GM12878 (cell line): ENCODE data around the gene TFR2. TPM values are rescaled to one million over a fixed set of nuclear protein-coding genes. Genes with fewer than 3 reads are reported as not detected.

ENCODE experiments used
- ATF2 ChIP-seq: IDR thresholded peaks from 2 replicates; pipeline ENCODE4 v1.6.1; 2012; ENCODE audit warnings: low read length, inconsistent platforms
- DPF2 ChIP-seq: fragments of 450-650 bp; IDR thresholded peaks from 2 replicates; pipeline ENCODE4 v1.6.1; 2017; ENCODE audit warnings: mild to moderate bottlenecking
- HDAC2 ChIP-seq: fragments of 200-600 bp; sonication (generic); IDR thresholded peaks from 2 replicates; pipeline ENCODE4 v1.6.1; 2017
- IKZF1 ChIP-seq: fragments of 450-650 bp; conservative IDR thresholded peaks from 2 replicates; pipeline ENCODE4 v1.6.1; 2017; ENCODE audit warnings: antibody characterized with exemption, mild to moderate bottlenecking
- KDM1A ChIP-seq: fragments of 200-600 bp; sonication (generic); IDR thresholded peaks from 2 replicates; pipeline ENCODE4 v1.6.1; 2016; ENCODE audit warnings: borderline replicate concordance
- LARP7 ChIP-seq: fragments of 450-650 bp; IDR thresholded peaks from 2 replicates; pipeline ENCODE4 v1.6.1; 2017; ENCODE audit warnings: mild to moderate bottlenecking
- MAX ChIP-seq: IDR thresholded peaks from 2 replicates; pipeline ENCODE4 v1.6.1; 2012; ENCODE audit warnings: low read depth, low read length, improper control_type of control experiment
- NFXL1 ChIP-seq: fragments of 450-650 bp; IDR thresholded peaks from 2 replicates; pipeline ENCODE4 v1.6.1; 2017; ENCODE audit warnings: antibody characterized with exemption, mild to moderate bottlenecking, borderline replicate concordance
- NR2F1 ChIP-seq: fragments of 450-650 bp; conservative IDR thresholded peaks from 2 replicates; pipeline ENCODE4 v1.6.1; 2017; ENCODE audit warnings: mild to moderate bottlenecking
- PAX5 ChIP-seq: IDR thresholded peaks from 2 replicates; pipeline ENCODE4 v1.6.1; 2011; ENCODE audit warnings: low read depth, low read length, borderline replicate concordance
- POLR2A ChIP-seq: IDR thresholded peaks from 2 replicates; pipeline ENCODE4 v1.6.1; 2011; ENCODE audit warnings: low read depth, mild to moderate bottlenecking, low read length
- RAD21 ChIP-seq: IDR thresholded peaks from 2 replicates; pipeline ENCODE4 v1.6.1; 2011; ENCODE audit warnings: mild to moderate bottlenecking, low read depth, low read length, moderate library complexity; ENCODE audit not compliant: insufficient read depth
- RB1 ChIP-seq: fragments of 450-650 bp; formaldehyde crosslinking; IDR thresholded peaks from 2 replicates; pipeline ENCODE4 v1.6.1; 2017; ENCODE audit warnings: mild to moderate bottlenecking, borderline replicate concordance
- RUNX3 ChIP-seq: IDR thresholded peaks from 2 replicates; pipeline ENCODE4 v1.6.1; 2012; ENCODE audit warnings: low read length, inconsistent platforms
- SPI1 ChIP-seq: IDR thresholded peaks from 2 replicates; pipeline ENCODE4 v1.6.1; 2011; ENCODE audit warnings: low read depth, mild to moderate bottlenecking, low read length, moderate library complexity, borderline replicate concordance; ENCODE audit not compliant: insufficient read depth
- ZNF24 ChIP-seq: fragments of 450-650 bp; IDR thresholded peaks from 2 replicates; pipeline ENCODE4 v1.6.1; 2017; ENCODE audit warnings: antibody characterized with exemption, mild to moderate bottlenecking
- ZNF622 ChIP-seq: fragments of 450-650 bp; IDR thresholded peaks from 2 replicates; pipeline ENCODE4 v1.6.1; 2017; ENCODE audit warnings: mild to moderate bottlenecking, inconsistent platforms
- polyA plus RNA-seq, 11 experiments: library from polyadenylated mRNA; depleted of rRNA in 4 of 11; unstranded in 6 of 11; stranded (reverse) in 5 of 11; fragments of >200 nt; fragmentation: Nextera tagmentation in 4 of 11; fragmentation: Illumina TruSeq in 1 of 11; extraction: Ambion mirVana in 4 of 11; extraction: Trizol in 1 of 11; gene quantifications; 1 replicate in 1 of 11; 2 replicates in 10 of 11; pipeline versions ENCODE4 v1.2.1 to v1.2.3, GENCODE V29; 2011 to 2016; ENCODE audit warnings: inconsistent platforms in 2 of 11, missing spikeins in 2 of 11, low read depth in 1 of 11
- total RNA-seq, 4 experiments: library from RNA; depleted of rRNA in 3 of 4; stranded (reverse); fragments of >200 nt in 3 of 4; fragmentation: Illumina TruSeq in 1 of 4; extraction: Trizol in 1 of 4; gene quantifications; 2 replicates each; pipeline versions ENCODE4 v1.2.1 to v1.2.3, GENCODE V29; 2013 to 2021
- TF ChIP-seq, protein P1 (sequence below): IDR thresholded peaks from 2 replicates; pipeline ENCODE4 v1.6.1; 2011; ENCODE audit warnings: low read depth, low read length, improper control_type of control experiment, borderline replicate concordance
- TF ChIP-seq, protein P2 (sequence below): fragments of 450-650 bp; IDR thresholded peaks from 2 replicates; pipeline ENCODE4 v1.6.1; 2017; ENCODE audit warnings: mild to moderate bottlenecking, low read depth, inconsistent platforms; ENCODE audit not compliant: poor library complexity, severe bottlenecking
- TF ChIP-seq, protein P3 (sequence below): fragments of 450-650 bp; IDR thresholded peaks from 2 replicates; pipeline ENCODE4 v1.6.1; 2014; ENCODE audit warnings: mild to moderate bottlenecking
- TF ChIP-seq, protein P4 (sequence below): fragments of 450-650 bp; IDR thresholded peaks from 2 replicates; pipeline ENCODE4 v1.6.1; 2017; ENCODE audit warnings: antibody characterized with exemption, mild to moderate bottlenecking, moderate library complexity

Gene TFR2
- total and polyA plus RNA-seq, 10 of the 15 experiments (the other 5 are each of a cell fraction or from before 2014, with no cell fraction given): 0.30 to 7.2 (median 1.8) TPM

DNA sequence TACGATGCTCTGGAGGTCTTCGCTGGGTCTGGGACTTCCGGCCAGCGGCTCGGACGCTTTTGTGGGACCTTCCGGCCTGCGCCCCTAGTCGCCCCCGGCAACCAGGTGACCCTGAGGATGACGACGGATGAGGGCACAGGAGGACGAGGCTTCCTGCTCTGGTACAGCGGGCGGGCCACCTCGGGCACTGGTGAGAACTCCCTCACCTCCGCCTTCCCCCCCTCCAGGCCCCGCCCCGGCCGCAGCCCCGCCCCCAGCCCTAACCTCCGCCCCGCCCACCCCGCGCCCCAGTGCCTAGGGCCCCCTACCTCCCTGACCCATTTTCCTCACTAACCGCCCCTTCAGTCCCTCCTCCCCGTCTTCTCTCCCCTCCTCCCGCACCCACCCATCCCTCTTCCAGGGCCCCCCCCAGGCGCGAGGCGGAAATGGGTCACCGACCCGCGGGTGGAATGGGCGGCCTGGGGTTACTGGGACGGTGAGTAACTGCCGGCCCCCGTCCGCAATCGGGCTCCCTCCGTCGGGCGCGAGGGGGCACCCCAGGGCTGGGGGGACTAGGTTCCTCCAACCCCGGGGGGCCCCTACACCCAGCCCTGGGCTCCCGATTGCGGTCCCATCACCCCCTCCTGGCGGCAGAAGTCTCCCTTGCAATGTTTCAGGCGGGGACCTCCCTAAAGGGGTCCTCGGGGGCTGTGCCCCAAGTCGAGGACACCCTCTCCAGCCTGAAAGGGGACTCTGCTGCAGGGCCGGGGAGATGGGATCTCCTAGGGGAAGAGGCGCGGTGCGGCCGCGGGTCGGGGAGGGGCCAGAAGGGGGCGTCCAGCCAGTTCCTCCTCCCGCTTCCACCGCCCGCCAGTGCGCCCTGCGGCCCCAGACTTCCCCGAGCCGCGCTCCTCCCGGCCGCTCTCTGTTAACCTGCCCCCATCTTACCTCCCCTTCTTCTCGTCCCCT, 37.0 kb downstream of the TFR2 start (continued):
- peak; percentile 53 for TF ChIP-seq DPF2
- peak; percentile 75; the same call in 1 of the 2 replicates for TF ChIP-seq LARP7
- TF ChIP-seq, protein P1, sequence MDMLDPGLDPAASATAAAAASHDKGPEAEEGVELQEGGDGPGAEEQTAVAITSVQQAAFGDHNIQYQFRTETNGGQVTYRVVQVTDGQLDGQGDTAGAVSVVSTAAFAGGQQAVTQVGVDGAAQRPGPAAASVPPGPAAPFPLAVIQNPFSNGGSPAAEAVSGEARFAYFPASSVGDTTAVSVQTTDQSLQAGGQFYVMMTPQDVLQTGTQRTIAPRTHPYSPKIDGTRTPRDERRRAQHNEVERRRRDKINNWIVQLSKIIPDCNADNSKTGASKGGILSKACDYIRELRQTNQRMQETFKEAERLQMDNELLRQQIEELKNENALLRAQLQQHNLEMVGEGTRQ: no peak
- TF ChIP-seq NFXL1: no peak
- TF ChIP-seq SPI1: peak; percentile 30
- TF ChIP-seq, protein P2, sequence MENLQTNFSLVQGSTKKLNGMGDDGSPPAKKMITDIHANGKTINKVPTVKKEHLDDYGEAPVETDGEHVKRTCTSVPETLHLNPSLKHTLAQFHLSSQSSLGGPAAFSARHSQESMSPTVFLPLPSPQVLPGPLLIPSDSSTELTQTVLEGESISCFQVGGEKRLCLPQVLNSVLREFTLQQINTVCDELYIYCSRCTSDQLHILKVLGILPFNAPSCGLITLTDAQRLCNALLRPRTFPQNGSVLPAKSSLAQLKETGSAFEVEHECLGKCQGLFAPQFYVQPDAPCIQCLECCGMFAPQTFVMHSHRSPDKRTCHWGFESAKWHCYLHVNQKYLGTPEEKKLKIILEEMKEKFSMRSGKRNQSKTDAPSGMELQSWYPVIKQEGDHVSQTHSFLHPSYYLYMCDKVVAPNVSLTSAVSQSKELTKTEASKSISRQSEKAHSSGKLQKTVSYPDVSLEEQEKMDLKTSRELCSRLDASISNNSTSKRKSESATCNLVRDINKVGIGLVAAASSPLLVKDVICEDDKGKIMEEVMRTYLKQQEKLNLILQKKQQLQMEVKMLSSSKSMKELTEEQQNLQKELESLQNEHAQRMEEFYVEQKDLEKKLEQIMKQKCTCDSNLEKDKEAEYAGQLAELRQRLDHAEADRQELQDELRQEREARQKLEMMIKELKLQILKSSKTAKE: no peak
- no peak for TF ChIP-seq PAX5
- TF ChIP-seq, protein P3, sequence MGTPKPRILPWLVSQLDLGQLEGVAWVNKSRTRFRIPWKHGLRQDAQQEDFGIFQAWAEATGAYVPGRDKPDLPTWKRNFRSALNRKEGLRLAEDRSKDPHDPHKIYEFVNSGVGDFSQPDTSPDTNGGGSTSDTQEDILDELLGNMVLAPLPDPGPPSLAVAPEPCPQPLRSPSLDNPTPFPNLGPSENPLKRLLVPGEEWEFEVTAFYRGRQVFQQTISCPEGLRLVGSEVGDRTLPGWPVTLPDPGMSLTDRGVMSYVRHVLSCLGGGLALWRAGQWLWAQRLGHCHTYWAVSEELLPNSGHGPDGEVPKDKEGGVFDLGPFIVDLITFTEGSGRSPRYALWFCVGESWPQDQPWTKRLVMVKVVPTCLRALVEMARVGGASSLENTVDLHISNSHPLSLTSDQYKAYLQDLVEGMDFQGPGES: no peak
- no peak for TF ChIP-seq ZNF622
- TF ChIP-seq IKZF1: peak; percentile 62
- TF ChIP-seq KDM1A: no peak
- 0 out of 2 replicates have a peak, but pooled peaks have one; percentile 11 for TF ChIP-seq NR2F1
- no peak for TF ChIP-seq ZNF24
- TF ChIP-seq RAD21: peak; percentile 33; the same call in 1 of the 2 replicates
- TF ChIP-seq RB1: no peak
- TF ChIP-seq ATF2: no peak
- TF ChIP-seq RUNX3: peak; percentile 14; the same call in 1 of the 2 replicates
- no peak for TF ChIP-seq MAX
- TF ChIP-seq, protein P4, sequence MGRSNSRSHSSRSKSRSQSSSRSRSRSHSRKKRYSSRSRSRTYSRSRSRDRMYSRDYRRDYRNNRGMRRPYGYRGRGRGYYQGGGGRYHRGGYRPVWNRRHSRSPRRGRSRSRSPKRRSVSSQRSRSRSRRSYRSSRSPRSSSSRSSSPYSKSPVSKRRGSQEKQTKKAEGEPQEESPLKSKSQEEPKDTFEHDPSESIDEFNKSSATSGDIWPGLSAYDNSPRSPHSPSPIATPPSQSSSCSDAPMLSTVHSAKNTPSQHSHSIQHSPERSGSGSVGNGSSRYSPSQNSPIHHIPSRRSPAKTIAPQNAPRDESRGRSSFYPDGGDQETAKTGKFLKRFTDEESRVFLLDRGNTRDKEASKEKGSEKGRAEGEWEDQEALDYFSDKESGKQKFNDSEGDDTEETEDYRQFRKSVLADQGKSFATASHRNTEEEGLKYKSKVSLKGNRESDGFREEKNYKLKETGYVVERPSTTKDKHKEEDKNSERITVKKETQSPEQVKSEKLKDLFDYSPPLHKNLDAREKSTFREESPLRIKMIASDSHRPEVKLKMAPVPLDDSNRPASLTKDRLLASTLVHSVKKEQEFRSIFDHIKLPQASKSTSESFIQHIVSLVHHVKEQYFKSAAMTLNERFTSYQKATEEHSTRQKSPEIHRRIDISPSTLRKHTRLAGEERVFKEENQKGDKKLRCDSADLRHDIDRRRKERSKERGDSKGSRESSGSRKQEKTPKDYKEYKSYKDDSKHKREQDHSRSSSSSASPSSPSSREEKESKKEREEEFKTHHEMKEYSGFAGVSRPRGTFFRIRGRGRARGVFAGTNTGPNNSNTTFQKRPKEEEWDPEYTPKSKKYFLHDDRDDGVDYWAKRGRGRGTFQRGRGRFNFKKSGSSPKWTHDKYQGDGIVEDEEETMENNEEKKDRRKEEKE: no peak
- TF ChIP-seq HDAC2: no peak
- TF ChIP-seq POLR2A: peak; percentile 73
